Liver (tissue), 9 donors: Measurements from ENCODE around the gene SPTBN1. TPM values are rescaled to one million over a fixed set of nuclear protein-coding genes. Genes with fewer than 3 reads are reported as not detected.

ENCODE experiments used
- DNase-seq: peaks from one replicate; pipeline ENCODE4 v3.0.0-alpha.2; 2017; ENCODE audit warnings: low spot score
- H3K27ac ChIP-seq, 2 donors: one replicate each; pipeline ENCODE4 v1.7.0; 2013; ENCODE audit warnings: inconsistent platforms in 2 of 2, low read length in 2 of 2, control low read depth in 1 of 2, low read depth in 1 of 2, mild to moderate bottlenecking in 1 of 2
- H3K27me3 ChIP-seq, 4 donors: one replicate each; pipeline versions ENCODE4 v1.6.1 to v1.7.0; 2013; ENCODE audit warnings: low read length in 3 of 4, inconsistent platforms in 1 of 4, mild to moderate bottlenecking in 1 of 4, moderate library complexity in 1 of 4; ENCODE audit not compliant: control insufficient read depth in 4 of 4, insufficient read depth in 4 of 4
- H3K36me3 ChIP-seq, 4 donors: one replicate each; pipeline versions ENCODE4 v1.6.1 to v1.7.0; 2013; ENCODE audit warnings: low read length in 3 of 4, mild to moderate bottlenecking in 3 of 4, low read depth in 1 of 4, moderate library complexity in 1 of 4; ENCODE audit not compliant: control insufficient read depth in 4 of 4, insufficient read depth in 3 of 4
- H3K4me1 ChIP-seq, 4 donors: one replicate each; pipeline versions ENCODE4 v1.6.1 to v1.7.0; 2013; ENCODE audit warnings: low read length in 3 of 4, mild to moderate bottlenecking in 3 of 4, moderate library complexity in 1 of 4; ENCODE audit not compliant: control insufficient read depth in 4 of 4, insufficient read depth in 4 of 4
- H3K4me3 ChIP-seq, 3 donors: one replicate each; pipeline versions ENCODE4 v1.6.1 to v1.7.0; 2013; ENCODE audit warnings: low read length in 3 of 3, control low read depth in 1 of 3, low read depth in 1 of 3, mild to moderate bottlenecking in 1 of 3
- H3K9ac ChIP-seq, 2 donors: one replicate each; pipeline ENCODE4 v1.7.0; 2013; ENCODE audit warnings: low read length in 2 of 2, mild to moderate bottlenecking in 2 of 2, moderate library complexity in 2 of 2, control low read depth in 1 of 2, low read depth in 1 of 2
- H3K9me3 ChIP-seq, 4 donors: one replicate each; pipeline versions ENCODE4 v1.6.1 to v1.7.0; 2013; ENCODE audit warnings: low read length in 3 of 4; ENCODE audit not compliant: control insufficient read depth in 4 of 4
- EGR1 ChIP-seq, 2 donors: IDR thresholded peaks; 2 replicates each; pipeline ENCODE4 v1.6.1; 2016 to 2018; ENCODE audit warnings: antibody characterized with exemption in 2 of 2, low read depth in 2 of 2
- FOXA1 ChIP-seq: IDR thresholded peaks from 2 replicates; pipeline ENCODE4 v1.6.1; 2016; ENCODE audit warnings: antibody characterized with exemption
- FOXA2 ChIP-seq: IDR thresholded peaks from 2 replicates; pipeline ENCODE4 v1.6.1; 2016; ENCODE audit warnings: antibody characterized with exemption
- GABPA ChIP-seq, 2 donors: IDR thresholded peaks in 1 of 2; conservative IDR thresholded peaks in 1 of 2; 2 replicates each; pipeline ENCODE4 v1.6.1; 2016; ENCODE audit warnings: antibody characterized with exemption in 2 of 2, mild to moderate bottlenecking in 1 of 2, moderate library complexity in 1 of 2
- HNF4A ChIP-seq, 2 donors: conservative IDR thresholded peaks; 2 replicates each; pipeline ENCODE4 v1.6.1; 2016; ENCODE audit warnings: antibody characterized with exemption in 2 of 2, mild to moderate bottlenecking in 2 of 2
- HNF4G ChIP-seq: IDR thresholded peaks from 2 replicates; pipeline ENCODE4 v1.6.1; 2016; ENCODE audit warnings: antibody characterized with exemption
- JUND ChIP-seq, 2 donors: IDR thresholded peaks; 2 replicates each; pipeline ENCODE4 v1.6.1; 2016; ENCODE audit warnings: antibody characterized with exemption in 2 of 2
- NR2F2 ChIP-seq: IDR thresholded peaks from 2 replicates; pipeline ENCODE4 v1.6.1; 2016; ENCODE audit warnings: antibody characterized with exemption
- RAD21 ChIP-seq, 2 donors: IDR thresholded peaks; 2 replicates each; pipeline ENCODE4 v1.6.1; 2016; ENCODE audit warnings: antibody characterized with exemption in 2 of 2, mild to moderate bottlenecking in 2 of 2
- RXRA ChIP-seq, 2 donors: IDR thresholded peaks; 2 replicates each; pipeline ENCODE4 v1.6.1; 2017 to 2018; ENCODE audit warnings: antibody characterized with exemption in 2 of 2, mild to moderate bottlenecking in 1 of 2
- SP1 ChIP-seq: IDR thresholded peaks from 2 replicates; pipeline ENCODE4 v1.6.1; 2018; ENCODE audit warnings: antibody characterized with exemption, mild to moderate bottlenecking
- TAF1 ChIP-seq: conservative IDR thresholded peaks from 2 replicates; pipeline ENCODE4 v1.6.1; 2016; ENCODE audit warnings: antibody characterized with exemption, mild to moderate bottlenecking
- YY1 ChIP-seq: IDR thresholded peaks from 2 replicates; pipeline ENCODE4 v1.6.1; 2016; ENCODE audit warnings: antibody characterized with exemption, mild to moderate bottlenecking
- WGBS: extraction: QIAGEN DNeasy Blood & Tissue Kit; methylation state at CpG from one replicate; pipeline ENCODE4 v1.1.7; 2013; 5-methylcytosine and 5-hydroxymethylcytosine counted together
- polyA plus RNA-seq, 2 donors: library from polyadenylated mRNA; stranded (reverse) in 1 of 2; unstranded in 1 of 2; fragments of 200-250 nt in 1 of 2; fragments of >200 nt in 1 of 2; fragmentation: Nextera tagmentation in 1 of 2; extraction: Ambion mirVana in 1 of 2; gene quantifications; one replicate each; pipeline versions ENCODE4 v1.2.1 to v1.2.3, GENCODE V29; 2013 to 2015
- total RNA-seq, 2 donors: library from RNA; depleted of rRNA; stranded (reverse); fragments of >200 nt; gene quantifications; one replicate each; pipeline ENCODE4 v1.2.3, GENCODE V29; 2014
- TF ChIP-seq, protein P1 (sequence below): fragments of 150-350 bp; IDR thresholded peaks from 2 replicates; pipeline ENCODE4 v1.5.1; 2017; ENCODE audit warnings: improper control_type of control experiment, low read depth, low read length; ENCODE audit not compliant: missing input control
- TF ChIP-seq, protein P2 (sequence below): IDR thresholded peaks from 2 replicates; pipeline ENCODE4 v1.6.1; 2016; ENCODE audit warnings: antibody characterized with exemption
- TF ChIP-seq, protein P3 (sequence below): IDR thresholded peaks from 2 replicates; pipeline ENCODE4 v1.6.1; 2016; ENCODE audit warnings: antibody characterized with exemption, mild to moderate bottlenecking
- TF ChIP-seq, protein P4 (sequence below): IDR thresholded peaks from 2 replicates; pipeline ENCODE4 v1.6.1; 2016; ENCODE audit warnings: antibody characterized with exemption
- TF ChIP-seq, protein P5 (sequence below): IDR thresholded peaks from 2 replicates; pipeline ENCODE4 v1.6.1; 2016; ENCODE audit warnings: antibody characterized with exemption
- donor health status: healthy.
- donor health status: healthy.
- donor health status: healthy.
- donor health status: healthy.
- donor health status: healthy.

Gene SPTBN1
- total and polyA plus RNA-seq, 4 donors: 44.8 to 191 (median 75.9) TPM

DNA sequence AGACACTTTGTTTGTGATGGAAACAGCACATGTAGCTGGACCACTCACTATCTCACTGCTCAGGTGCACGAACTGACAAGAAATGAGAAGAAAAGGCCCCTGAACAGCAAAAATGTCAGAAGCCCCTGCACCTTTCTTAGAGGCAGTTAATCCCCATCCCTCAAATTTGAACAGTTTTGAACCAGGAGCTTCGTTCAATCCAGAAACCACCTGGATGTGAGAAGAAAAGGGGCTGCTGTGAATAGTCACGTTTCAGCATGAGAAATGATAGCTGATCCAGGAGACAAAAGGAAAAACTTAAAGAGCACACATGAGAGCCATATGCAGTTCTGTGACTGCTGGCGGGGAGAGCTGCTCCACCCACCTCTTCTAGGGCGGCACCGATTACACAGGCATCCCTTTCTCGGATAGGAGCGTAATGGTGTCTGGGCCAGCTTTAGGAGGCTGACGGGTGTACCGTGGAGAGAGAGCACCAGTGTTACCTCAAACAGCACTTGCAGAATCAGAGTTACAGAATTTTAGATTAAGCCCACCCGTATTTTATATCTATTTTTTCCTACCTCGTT is 150.3 kb downstream of the SPTBN1 start:
- Histone ChIP-seq H3K27ac (peak overlapping the region in 1 of 2 donors; percentile 13), H3K4me3 (no peak overlapping the region), H3K9me3 (no peaks in the 10 kb centered on the region), H3K36me3 (no peaks in the 10 kb centered on the region), H3K27me3 (no peaks in the 10 kb centered on the region), H3K4me1 (peaks cover 21 to 64% (median 60%) of the 10 kb centered on the region in 4 donors), H3K9ac (no peak overlapping the region)
- no peak for TF ChIP-seq YY1
- TF ChIP-seq NR2F2: no peak
- TF ChIP-seq, protein P1, sequence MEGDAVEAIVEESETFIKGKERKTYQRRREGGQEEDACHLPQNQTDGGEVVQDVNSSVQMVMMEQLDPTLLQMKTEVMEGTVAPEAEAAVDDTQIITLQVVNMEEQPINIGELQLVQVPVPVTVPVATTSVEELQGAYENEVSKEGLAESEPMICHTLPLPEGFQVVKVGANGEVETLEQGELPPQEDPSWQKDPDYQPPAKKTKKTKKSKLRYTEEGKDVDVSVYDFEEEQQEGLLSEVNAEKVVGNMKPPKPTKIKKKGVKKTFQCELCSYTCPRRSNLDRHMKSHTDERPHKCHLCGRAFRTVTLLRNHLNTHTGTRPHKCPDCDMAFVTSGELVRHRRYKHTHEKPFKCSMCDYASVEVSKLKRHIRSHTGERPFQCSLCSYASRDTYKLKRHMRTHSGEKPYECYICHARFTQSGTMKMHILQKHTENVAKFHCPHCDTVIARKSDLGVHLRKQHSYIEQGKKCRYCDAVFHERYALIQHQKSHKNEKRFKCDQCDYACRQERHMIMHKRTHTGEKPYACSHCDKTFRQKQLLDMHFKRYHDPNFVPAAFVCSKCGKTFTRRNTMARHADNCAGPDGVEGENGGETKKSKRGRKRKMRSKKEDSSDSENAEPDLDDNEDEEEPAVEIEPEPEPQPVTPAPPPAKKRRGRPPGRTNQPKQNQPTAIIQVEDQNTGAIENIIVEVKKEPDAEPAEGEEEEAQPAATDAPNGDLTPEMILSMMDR: no peak
- TF ChIP-seq GABPA (IDR thresholded peaks at IDR 0.05 in 1 of 2, conservative IDR thresholded peaks at IDR 0.05 in 1 of 2): no peak
- TF ChIP-seq, protein P2, sequence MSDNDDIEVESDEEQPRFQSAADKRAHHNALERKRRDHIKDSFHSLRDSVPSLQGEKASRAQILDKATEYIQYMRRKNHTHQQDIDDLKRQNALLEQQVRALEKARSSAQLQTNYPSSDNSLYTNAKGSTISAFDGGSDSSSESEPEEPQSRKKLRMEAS: no peak
- TF ChIP-seq JUND (IDR thresholded peaks at IDR 0.05): no peak
- no peak for TF ChIP-seq RXRA (IDR thresholded peaks at IDR 0.05)
- no peak for TF ChIP-seq TAF1
- TF ChIP-seq, protein P3, sequence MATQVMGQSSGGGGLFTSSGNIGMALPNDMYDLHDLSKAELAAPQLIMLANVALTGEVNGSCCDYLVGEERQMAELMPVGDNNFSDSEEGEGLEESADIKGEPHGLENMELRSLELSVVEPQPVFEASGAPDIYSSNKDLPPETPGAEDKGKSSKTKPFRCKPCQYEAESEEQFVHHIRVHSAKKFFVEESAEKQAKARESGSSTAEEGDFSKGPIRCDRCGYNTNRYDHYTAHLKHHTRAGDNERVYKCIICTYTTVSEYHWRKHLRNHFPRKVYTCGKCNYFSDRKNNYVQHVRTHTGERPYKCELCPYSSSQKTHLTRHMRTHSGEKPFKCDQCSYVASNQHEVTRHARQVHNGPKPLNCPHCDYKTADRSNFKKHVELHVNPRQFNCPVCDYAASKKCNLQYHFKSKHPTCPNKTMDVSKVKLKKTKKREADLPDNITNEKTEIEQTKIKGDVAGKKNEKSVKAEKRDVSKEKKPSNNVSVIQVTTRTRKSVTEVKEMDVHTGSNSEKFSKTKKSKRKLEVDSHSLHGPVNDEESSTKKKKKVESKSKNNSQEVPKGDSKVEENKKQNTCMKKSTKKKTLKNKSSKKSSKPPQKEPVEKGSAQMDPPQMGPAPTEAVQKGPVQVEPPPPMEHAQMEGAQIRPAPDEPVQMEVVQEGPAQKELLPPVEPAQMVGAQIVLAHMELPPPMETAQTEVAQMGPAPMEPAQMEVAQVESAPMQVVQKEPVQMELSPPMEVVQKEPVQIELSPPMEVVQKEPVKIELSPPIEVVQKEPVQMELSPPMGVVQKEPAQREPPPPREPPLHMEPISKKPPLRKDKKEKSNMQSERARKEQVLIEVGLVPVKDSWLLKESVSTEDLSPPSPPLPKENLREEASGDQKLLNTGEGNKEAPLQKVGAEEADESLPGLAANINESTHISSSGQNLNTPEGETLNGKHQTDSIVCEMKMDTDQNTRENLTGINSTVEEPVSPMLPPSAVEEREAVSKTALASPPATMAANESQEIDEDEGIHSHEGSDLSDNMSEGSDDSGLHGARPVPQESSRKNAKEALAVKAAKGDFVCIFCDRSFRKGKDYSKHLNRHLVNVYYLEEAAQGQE: no peak
- no peak for TF ChIP-seq FOXA1
- TF ChIP-seq FOXA2: no peak
- TF ChIP-seq, protein P4, sequence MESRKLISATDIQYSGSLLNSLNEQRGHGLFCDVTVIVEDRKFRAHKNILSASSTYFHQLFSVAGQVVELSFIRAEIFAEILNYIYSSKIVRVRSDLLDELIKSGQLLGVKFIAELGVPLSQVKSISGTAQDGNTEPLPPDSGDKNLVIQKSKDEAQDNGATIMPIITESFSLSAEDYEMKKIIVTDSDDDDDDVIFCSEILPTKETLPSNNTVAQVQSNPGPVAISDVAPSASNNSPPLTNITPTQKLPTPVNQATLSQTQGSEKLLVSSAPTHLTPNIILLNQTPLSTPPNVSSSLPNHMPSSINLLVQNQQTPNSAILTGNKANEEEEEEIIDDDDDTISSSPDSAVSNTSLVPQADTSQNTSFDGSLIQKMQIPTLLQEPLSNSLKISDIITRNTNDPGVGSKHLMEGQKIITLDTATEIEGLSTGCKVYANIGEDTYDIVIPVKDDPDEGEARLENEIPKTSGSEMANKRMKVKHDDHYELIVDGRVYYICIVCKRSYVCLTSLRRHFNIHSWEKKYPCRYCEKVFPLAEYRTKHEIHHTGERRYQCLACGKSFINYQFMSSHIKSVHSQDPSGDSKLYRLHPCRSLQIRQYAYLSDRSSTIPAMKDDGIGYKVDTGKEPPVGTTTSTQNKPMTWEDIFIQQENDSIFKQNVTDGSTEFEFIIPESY: no peak
- TF ChIP-seq, protein P5, sequence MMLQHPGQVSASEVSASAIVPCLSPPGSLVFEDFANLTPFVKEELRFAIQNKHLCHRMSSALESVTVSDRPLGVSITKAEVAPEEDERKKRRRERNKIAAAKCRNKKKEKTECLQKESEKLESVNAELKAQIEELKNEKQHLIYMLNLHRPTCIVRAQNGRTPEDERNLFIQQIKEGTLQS: no peak
- TF ChIP-seq HNF4G: no peak
- TF ChIP-seq EGR1 (IDR thresholded peaks at IDR 0.05; ENCODE audit: low read depth in 2 of 2): no peak
- TF ChIP-seq RAD21 (IDR thresholded peaks at IDR 0.05): no peak
- TF ChIP-seq SP1: no peak
- TF ChIP-seq HNF4A (conservative IDR thresholded peaks at IDR 0.05): no peak
- WGBS: 85% methylated on average over 12 of the region's 12 CpGs
- no peak for DNase-seq
